ENCODE results near the gene PLCB4.
"Not testable (repeated sequence)": the region's sequence is repeated elsewhere in the genome, so short reads cannot be mapped to it uniquely, and the experiment has no call there.

PLCB4 gene

GRCh38 chr20:9145142-9145541, 76.3 kb downstream of the PLCB4 start:
- DNase-seq, result no peak

- no peak for DNase-seq
Measured at GRCh38 chr20:9146649-9147048, 77.8 kb downstream of the PLCB4 start.

- no peak for DNase-seq
Measured at GRCh38 chr20:9147547-9148024, 78.7 kb downstream of the PLCB4 start.

DNA sequence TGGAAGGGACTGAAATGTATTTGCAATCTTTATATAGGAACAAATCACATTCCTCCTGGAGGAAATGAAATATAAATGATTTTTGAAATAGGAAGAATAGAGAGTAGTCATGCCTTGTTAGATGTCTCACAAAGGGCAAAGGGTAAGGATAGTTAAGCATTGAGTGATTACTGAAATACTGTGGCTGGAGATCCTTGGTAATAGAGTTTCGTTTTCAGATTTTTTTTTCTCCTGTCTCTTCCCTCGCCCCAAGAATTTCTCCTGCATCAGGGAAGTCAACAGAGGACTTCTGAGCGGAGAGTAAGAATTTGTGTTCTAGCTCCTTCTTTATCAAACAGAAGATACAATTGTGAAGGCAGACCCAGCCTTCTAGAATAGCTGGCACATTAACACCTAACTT, 79.4 kb downstream of the PLCB4 start:
- no peak for DNase-seq

GRCh38 chr20:9149087-9149486, 80.2 kb downstream of the PLCB4 start:
- DNase-seq, result no peak

DNA sequence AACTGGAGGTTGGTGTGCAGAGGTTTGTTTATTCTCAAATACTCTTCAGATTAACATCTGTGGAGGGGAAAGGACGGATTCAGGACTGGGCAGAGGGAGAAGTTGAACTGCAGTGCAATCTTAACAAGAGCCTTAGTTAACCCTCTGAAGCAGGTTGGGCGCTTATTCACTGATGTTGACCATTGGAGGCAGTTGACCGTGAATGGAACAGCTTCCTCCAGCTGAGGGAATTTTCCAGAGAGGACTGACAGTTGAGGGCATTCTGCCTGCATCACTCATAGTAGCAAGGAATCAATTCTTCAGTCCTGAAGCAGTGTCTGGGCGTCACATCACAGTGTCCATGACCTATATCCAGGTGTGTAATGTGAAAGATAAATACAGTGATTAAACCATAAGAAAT, 80.9 kb downstream of the PLCB4 start:
- no peak for DNase-seq

- no peak for DNase-seq
Measured at GRCh38 chr20:9150679-9151078, 81.8 kb downstream of the PLCB4 start.

- DNase-seq, result not testable (repeated sequence)
Measured at GRCh38 chr20:9152139-9152538, 83.3 kb downstream of the PLCB4 start.

DNA sequence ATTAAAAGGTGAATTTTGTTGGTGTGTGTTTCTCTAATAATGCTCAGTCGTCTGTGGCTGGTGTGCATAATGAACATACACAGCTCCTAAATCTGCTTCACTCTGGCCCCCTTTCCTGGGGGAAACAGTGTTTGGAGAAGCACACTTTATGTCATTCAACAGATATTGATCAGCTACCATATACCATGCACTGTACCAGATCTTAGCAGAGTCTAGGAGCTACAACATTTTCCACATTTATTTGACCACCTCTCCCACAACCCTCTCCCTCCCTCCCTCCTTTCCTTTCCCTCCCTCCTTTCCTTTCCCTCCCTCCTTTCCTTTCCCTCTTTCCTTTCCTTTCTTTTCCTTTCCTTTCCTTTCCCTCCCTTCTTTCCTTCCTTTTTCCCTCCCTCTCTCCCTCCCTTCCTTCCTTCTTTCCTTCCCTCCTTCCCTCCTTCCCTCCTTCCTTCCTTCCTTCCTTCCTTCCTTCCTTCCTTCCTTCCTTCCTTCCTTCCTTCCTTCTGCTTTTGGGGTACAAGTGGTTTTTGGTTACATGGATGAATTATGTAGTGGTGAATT, 85.7 kb downstream of the PLCB4 start:
- DNase-seq, result no peak

GRCh38 chr20:9156529-9157280, 87.8 kb downstream of the PLCB4 start:
- DNase-seq, result no peak

DNA sequence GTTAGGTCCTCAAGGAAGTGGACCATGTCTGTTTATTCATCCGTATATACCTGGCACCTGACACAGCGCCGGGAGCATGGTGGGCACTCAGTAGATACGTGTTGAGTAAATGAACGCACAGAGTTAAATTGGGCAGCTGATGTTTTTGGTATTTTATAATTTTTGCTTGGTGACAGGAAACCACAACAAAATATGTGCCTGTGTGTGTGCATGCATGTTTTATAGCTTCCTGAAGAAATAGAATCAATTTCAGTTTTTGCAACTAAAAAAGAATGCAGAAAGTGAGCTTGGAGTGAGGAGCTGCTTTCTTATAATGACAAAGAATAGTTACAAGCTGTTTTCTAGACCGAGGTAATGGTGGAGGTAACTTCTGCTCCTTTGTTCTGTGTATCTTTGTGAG, 91.4 kb downstream of the PLCB4 start:
- DNase-seq, result no peak

DNA sequence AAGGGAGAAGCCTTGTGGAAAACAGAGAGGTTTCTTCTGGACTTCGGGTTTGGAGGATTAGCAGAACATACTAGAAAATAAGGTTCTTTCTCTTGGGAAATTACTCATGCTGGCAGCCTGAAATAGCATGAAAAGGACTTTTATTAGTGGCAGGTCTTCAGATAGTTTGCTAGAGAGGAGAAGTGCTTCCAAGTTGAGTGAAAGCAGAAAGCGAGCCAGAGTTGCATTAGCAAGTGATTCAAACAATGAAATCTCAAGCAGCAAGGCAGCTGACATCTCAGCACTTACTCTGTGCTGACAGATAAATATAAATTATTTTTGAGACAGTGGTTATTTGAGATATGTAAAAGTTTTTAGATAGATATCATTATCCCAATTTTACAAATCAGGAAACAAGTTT, 91.9 kb downstream of the PLCB4 start:
- no peak for DNase-seq

GRCh38 chr20:9161311-9161710, 92.4 kb downstream of the PLCB4 start:
- DNase-seq, result no peak

DNA sequence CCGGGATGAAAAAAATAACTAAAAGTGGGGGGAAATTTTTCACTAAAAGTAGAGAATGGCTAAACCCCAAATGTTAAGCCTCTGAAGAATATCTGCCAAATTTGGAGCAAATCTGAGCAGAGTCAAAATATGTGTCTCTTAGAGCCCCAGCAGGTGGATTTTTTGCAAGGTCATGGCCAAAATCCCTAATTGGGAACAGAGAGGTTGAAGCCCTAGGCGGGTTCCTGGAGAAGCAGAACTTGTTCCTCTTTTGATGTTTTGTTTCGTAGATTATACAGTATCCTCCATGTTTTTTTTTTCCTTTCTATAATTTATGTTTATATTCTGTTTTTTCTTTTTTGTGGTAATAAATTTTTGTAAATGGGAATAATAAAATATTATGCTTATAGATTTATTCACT, 94.4 kb downstream of the PLCB4 start:
- no peak for DNase-seq

- DNase-seq, result no peak
Measured at GRCh38 chr20:9163995-9164394, 95.1 kb downstream of the PLCB4 start.

- DNase-seq, result no peak
Measured at GRCh38 chr20:9165261-9165660, 96.4 kb downstream of the PLCB4 start.

GRCh38 chr20:9166153-9166780, 97.4 kb downstream of the PLCB4 start:
- DNase-seq, result no peak

- DNase-seq, result no peak
Measured at GRCh38 chr20:9169409-9169808, 100.5 kb downstream of the PLCB4 start.

GRCh38 chr20:9172851-9173250, 104.0 kb downstream of the PLCB4 start:
- DNase-seq, result no peak

DNA sequence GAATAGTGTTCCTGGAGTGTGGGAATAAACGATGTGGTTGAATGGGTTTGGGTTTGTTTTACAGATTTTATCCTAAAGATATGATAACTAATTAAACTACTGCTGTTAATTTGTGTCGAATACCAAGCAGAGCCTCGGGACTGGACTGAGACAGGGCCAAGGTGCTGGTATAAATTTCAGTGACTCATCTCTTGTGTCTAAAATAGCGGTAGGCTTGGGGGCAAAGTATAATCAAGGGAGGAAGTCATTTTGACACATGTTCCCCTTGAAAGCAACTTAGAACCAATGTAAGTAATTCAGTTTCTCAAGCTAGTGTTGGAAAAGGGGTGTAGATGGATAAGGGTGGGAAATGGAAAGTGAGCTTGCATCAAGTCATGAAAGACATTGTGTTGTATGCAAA, 108.4 kb downstream of the PLCB4 start:
- no peak for DNase-seq

GRCh38 chr20:9179193-9179802, 110.4 kb downstream of the PLCB4 start:
- no peak for DNase-seq

- no peak for DNase-seq
Measured at GRCh38 chr20:9179867-9180266, 111.0 kb downstream of the PLCB4 start.

DNA sequence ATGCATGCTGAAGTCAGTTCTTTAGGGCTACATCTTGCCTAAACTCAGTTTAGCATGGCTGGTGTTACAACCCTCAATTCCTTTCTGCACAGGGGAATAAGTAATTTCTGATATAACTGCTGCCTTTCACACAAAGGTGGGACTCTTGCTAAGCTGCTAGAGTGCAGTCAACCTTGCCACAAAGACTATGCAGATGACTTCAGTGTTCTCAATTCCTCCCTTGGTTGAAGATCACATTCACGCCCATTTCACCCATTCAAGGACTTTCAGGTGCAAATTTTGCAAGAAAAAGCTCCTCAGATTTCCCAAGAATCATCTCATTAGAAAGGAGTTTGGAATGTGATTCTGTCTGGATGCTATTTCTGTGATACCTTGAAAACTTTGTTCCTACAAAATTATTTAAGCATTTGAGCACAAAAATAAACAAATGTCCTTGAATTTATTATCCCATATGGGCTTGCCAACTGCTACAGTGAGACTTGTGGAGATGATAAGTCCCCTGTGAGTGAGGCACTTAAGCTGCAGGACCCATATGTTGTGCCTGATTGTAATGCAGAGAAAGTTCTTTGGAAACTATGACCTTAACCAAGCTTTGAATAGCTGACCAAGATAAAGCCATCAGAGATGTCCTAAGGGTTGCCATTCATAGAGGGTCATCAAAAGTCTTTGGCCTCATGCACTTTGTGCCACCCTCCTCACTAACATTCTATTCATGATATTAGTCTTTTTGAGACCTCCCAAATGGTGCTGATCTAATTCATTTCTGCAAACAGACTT, 111.8 kb downstream of the PLCB4 start:
- DNase-seq, result no peak

Measured in bone marrow (tissue), 2 donors.